Measurements from ENCODE around the gene LIN7B.

DNA sequence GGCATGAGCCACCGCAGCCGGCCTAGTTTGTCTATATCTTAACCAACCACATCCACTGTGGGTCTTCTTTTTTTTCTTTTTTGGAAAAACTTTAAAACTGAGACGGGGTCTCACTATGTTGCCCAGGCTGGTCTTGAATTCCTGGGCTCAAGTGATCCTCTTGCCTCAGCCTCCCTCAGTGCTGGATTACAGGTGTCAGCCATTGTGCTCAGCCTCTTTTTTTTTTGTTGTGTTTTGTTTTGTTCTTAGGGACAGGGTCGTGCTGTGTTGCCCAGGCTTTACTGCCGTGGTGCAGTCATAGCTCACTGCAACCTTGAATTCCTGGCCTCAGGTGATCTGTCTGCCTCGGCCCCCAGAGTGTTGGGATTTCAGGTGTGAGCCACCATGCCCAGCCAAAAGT, 21.5 kb upstream of the LIN7B start:
- TF ChIP-seq RXRA (IDR thresholded peaks at IDR 0.05) (no peak), HNF4A (conservative IDR thresholded peaks at IDR 0.05) (no peak), YY1 (IDR thresholded peaks at IDR 0.05) (no peak)
- TF ChIP-seq, protein P1, sequence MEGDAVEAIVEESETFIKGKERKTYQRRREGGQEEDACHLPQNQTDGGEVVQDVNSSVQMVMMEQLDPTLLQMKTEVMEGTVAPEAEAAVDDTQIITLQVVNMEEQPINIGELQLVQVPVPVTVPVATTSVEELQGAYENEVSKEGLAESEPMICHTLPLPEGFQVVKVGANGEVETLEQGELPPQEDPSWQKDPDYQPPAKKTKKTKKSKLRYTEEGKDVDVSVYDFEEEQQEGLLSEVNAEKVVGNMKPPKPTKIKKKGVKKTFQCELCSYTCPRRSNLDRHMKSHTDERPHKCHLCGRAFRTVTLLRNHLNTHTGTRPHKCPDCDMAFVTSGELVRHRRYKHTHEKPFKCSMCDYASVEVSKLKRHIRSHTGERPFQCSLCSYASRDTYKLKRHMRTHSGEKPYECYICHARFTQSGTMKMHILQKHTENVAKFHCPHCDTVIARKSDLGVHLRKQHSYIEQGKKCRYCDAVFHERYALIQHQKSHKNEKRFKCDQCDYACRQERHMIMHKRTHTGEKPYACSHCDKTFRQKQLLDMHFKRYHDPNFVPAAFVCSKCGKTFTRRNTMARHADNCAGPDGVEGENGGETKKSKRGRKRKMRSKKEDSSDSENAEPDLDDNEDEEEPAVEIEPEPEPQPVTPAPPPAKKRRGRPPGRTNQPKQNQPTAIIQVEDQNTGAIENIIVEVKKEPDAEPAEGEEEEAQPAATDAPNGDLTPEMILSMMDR (IDR thresholded peaks at IDR 0.05; ENCODE audit: low read depth, low read length, missing input control), result no peak
- TF ChIP-seq, protein P2, sequence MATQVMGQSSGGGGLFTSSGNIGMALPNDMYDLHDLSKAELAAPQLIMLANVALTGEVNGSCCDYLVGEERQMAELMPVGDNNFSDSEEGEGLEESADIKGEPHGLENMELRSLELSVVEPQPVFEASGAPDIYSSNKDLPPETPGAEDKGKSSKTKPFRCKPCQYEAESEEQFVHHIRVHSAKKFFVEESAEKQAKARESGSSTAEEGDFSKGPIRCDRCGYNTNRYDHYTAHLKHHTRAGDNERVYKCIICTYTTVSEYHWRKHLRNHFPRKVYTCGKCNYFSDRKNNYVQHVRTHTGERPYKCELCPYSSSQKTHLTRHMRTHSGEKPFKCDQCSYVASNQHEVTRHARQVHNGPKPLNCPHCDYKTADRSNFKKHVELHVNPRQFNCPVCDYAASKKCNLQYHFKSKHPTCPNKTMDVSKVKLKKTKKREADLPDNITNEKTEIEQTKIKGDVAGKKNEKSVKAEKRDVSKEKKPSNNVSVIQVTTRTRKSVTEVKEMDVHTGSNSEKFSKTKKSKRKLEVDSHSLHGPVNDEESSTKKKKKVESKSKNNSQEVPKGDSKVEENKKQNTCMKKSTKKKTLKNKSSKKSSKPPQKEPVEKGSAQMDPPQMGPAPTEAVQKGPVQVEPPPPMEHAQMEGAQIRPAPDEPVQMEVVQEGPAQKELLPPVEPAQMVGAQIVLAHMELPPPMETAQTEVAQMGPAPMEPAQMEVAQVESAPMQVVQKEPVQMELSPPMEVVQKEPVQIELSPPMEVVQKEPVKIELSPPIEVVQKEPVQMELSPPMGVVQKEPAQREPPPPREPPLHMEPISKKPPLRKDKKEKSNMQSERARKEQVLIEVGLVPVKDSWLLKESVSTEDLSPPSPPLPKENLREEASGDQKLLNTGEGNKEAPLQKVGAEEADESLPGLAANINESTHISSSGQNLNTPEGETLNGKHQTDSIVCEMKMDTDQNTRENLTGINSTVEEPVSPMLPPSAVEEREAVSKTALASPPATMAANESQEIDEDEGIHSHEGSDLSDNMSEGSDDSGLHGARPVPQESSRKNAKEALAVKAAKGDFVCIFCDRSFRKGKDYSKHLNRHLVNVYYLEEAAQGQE (IDR thresholded peaks at IDR 0.05), result no peak

Measured in liver (tissue), 3 donors.